Esophagus (tissue), 2 donors: ENCODE results near the gene ZNRD2. TPM values are rescaled to one million over a fixed set of nuclear protein-coding genes. Genes with fewer than 3 reads are reported as not detected.

Experiments
- H3K27ac ChIP-seq, 2 donors: one replicate each; pipeline ENCODE4 v1.5.1; 2013; ENCODE audit warnings: low read depth in 2 of 2, mild to moderate bottlenecking in 2 of 2, inconsistent platforms in 1 of 2, low read length in 1 of 2, moderate library complexity in 1 of 2
- H3K27me3 ChIP-seq, 2 donors: one replicate each; pipeline ENCODE4 v1.6.1; 2013; ENCODE audit warnings: low read length in 2 of 2, control low read depth in 1 of 2, mild to moderate bottlenecking in 1 of 2; ENCODE audit not compliant: insufficient read depth in 2 of 2, control insufficient read depth in 1 of 2
- H3K36me3 ChIP-seq, 2 donors: one replicate each; pipeline ENCODE4 v1.6.1; 2013; ENCODE audit warnings: low read length in 1 of 2; ENCODE audit not compliant: control insufficient read depth in 2 of 2, insufficient read depth in 2 of 2
- H3K4me1 ChIP-seq, 2 donors: one replicate each; pipeline ENCODE4 v1.6.1; 2013; ENCODE audit warnings: low read length in 1 of 2; ENCODE audit not compliant: control insufficient read depth in 2 of 2, insufficient read depth in 2 of 2
- H3K4me3 ChIP-seq, 2 donors: one replicate each; pipeline ENCODE4 v1.5.1; 2013; ENCODE audit warnings: low read length in 2 of 2, mild to moderate bottlenecking in 2 of 2, low read depth in 1 of 2, moderate library complexity in 1 of 2
- H3K9me3 ChIP-seq, 2 donors: one replicate each; pipeline ENCODE4 v1.6.1; 2013; ENCODE audit warnings: mild to moderate bottlenecking in 2 of 2, low read depth in 1 of 2, low read length in 1 of 2, moderate library complexity in 1 of 2; ENCODE audit not compliant: control insufficient read depth in 2 of 2, insufficient read depth in 1 of 2
- WGBS, 2 donors: extraction: QIAGEN DNeasy Blood & Tissue Kit; methylation state at CpG; one replicate each; pipeline ENCODE4 v1.1.7; 2013; 5-methylcytosine and 5-hydroxymethylcytosine counted together
- polyA plus RNA-seq, 2 donors: library from polyadenylated mRNA; stranded (reverse); fragments of 200-250 nt; gene quantifications; one replicate each; pipeline ENCODE4 v1.2.3, GENCODE V29; 2013
- donor health status: healthy with polysubstance abuse.
- donor health status: Bipolar disorder and iron deficiency.

Gene ZNRD2
- polyA plus RNA-seq, 2 donors = 38.9 to 52.1 TPM

GRCh38 chr11:65547446-65548125 is 22.7 kb upstream of the ZNRD2 start:
- peaks cover 0 to 7% of the 10 kb centered on the region in 2 donors for H3K36me3 ChIP-seq
- H3K4me1 ChIP-seq = peaks cover 0 to 17% of the 10 kb centered on the region in 2 donors
- H3K27ac ChIP-seq = no peak overlapping the region
- no peaks in the 10 kb centered on the region for H3K9me3 ChIP-seq
- H3K4me3 ChIP-seq = no peak overlapping the region
- 83% methylated on average over 49 to 52 of the region's 52 CpGs for WGBS, 2 donors
- H3K27me3 ChIP-seq = no peaks in the 10 kb centered on the region

- Histone ChIP-seq H3K4me1 (peaks cover 0 to 15% of the 10 kb centered on the region in 2 donors), H3K9me3 (no peaks in the 10 kb centered on the region), H3K27me3 (no peaks in the 10 kb centered on the region), H3K36me3 (peaks cover 0 to 7% of the 10 kb centered on the region in 2 donors), H3K27ac (no peak overlapping the region), H3K4me3 (no peak overlapping the region)
- WGBS, 2 donors = 90 to 93% methylated on average over 3 of the region's 3 CpGs
These were observed 21.9 kb upstream of the ZNRD2 start for GRCh38 chr11:65548395-65548794.

GRCh38 chr11:65549096-65549495 is 21.2 kb upstream of the ZNRD2 start:
- H3K4me3 ChIP-seq = no peak overlapping the region
- H3K27ac ChIP-seq = no peak overlapping the region
- peaks cover 0 to 7% of the 10 kb centered on the region in 2 donors for H3K36me3 ChIP-seq
- peaks cover 0 to 16% of the 10 kb centered on the region in 2 donors for H3K4me1 ChIP-seq
- H3K9me3 ChIP-seq = no peaks in the 10 kb centered on the region
- WGBS, 2 donors = 79 to 82% methylated on average over 3 of the region's 3 CpGs
- H3K27me3 ChIP-seq = no peaks in the 10 kb centered on the region

GRCh38 chr11:65551572-65552387 is 18.5 kb upstream of the ZNRD2 start:
- Histone ChIP-seq H3K4me1 (peaks cover 11 to 23% of the 10 kb centered on the region in 2 donors), H3K4me3 (no peak overlapping the region)

GRCh38 chr11:65552388-65552951 is 17.8 kb upstream of the ZNRD2 start:
- Histone ChIP-seq H3K9me3 (no peaks in the 10 kb centered on the region), H3K27me3 (no peaks in the 10 kb centered on the region), H3K4me1 (peaks cover 14 to 22% of the 10 kb centered on the region in 2 donors), H3K27ac (no peak overlapping the region), H3K36me3 (peaks cover 0 to 5% of the 10 kb centered on the region in 2 donors), H3K4me3 (no peak overlapping the region)
- 74 to 84% methylated on average over 9 of the region's 9 CpGs for WGBS, 2 donors

More at GRCh38 chr11:65551572-65552387, 18.5 kb upstream of the ZNRD2 start:
- no peaks in the 10 kb centered on the region for H3K27me3 ChIP-seq
- peaks cover 0 to 7% of the 10 kb centered on the region in 2 donors for H3K36me3 ChIP-seq
- 44 to 65% methylated on average over 17 of the region's 17 CpGs for WGBS, 2 donors
- H3K27ac ChIP-seq = peak overlapping the region in 1 of 2 donors; percentile 42
- H3K9me3 ChIP-seq = no peaks in the 10 kb centered on the region

GRCh38 chr11:65553301-65554001 is 16.8 kb upstream of the ZNRD2 start:
- Histone ChIP-seq H3K36me3 (peaks cover 0 to 3% of the 10 kb centered on the region in 2 donors), H3K27ac (no peak overlapping the region), H3K4me1 (peaks cover 15 to 23% of the 10 kb centered on the region in 2 donors), H3K9me3 (no peaks in the 10 kb centered on the region), H3K27me3 (no peaks in the 10 kb centered on the region), H3K4me3 (no peak overlapping the region)
- 73% methylated on average over 35 to 37 of the region's 37 CpGs for WGBS, 2 donors

GRCh38 chr11:65554057-65554818 is 16.0 kb upstream of the ZNRD2 start:
- Histone ChIP-seq H3K27me3 (no peaks in the 10 kb centered on the region), H3K36me3 (peaks cover 0 to 3% of the 10 kb centered on the region in 2 donors), H3K27ac (no peak overlapping the region), H3K4me1 (peaks cover 15 to 23% of the 10 kb centered on the region in 2 donors), H3K4me3 (no peak overlapping the region), H3K9me3 (no peaks in the 10 kb centered on the region)
- 85 to 87% methylated on average over 25 to 27 of the region's 27 CpGs for WGBS, 2 donors

- Histone ChIP-seq H3K4me3 (no peak overlapping the region), H3K4me1 (peaks cover 15 to 27% of the 10 kb centered on the region in 2 donors), H3K27ac (peak overlapping the region in 1 of 2 donors; percentile 82), H3K9me3 (no peaks in the 10 kb centered on the region), H3K36me3 (peaks cover 0 to 3% of the 10 kb centered on the region in 2 donors), H3K27me3 (no peaks in the 10 kb centered on the region)
- 78 to 85% methylated on average over 4 of the region's 4 CpGs for WGBS, 2 donors
These were observed 15.3 kb upstream of the ZNRD2 start for GRCh38 chr11:65554842-65555430.
